Liver (tissue), 9 donors: Measurements from ENCODE around the gene RASGRF2. TPM values are rescaled to one million over a fixed set of nuclear protein-coding genes. Genes with fewer than 3 reads are reported as not detected.

Experiments
- DNase-seq: peaks from one replicate; pipeline ENCODE4 v3.0.0-alpha.2; 2017; ENCODE audit warnings: low spot score
- H3K27ac ChIP-seq, 2 donors: one replicate each; pipeline ENCODE4 v1.7.0; 2013; ENCODE audit warnings: inconsistent platforms in 2 of 2, low read length in 2 of 2, control low read depth in 1 of 2, low read depth in 1 of 2, mild to moderate bottlenecking in 1 of 2
- H3K27me3 ChIP-seq, 4 donors: one replicate each; pipeline versions ENCODE4 v1.6.1 to v1.7.0; 2013; ENCODE audit warnings: low read length in 3 of 4, inconsistent platforms in 1 of 4, mild to moderate bottlenecking in 1 of 4, moderate library complexity in 1 of 4; ENCODE audit not compliant: control insufficient read depth in 4 of 4, insufficient read depth in 4 of 4
- H3K36me3 ChIP-seq, 4 donors: one replicate each; pipeline versions ENCODE4 v1.6.1 to v1.7.0; 2013; ENCODE audit warnings: low read length in 3 of 4, mild to moderate bottlenecking in 3 of 4, low read depth in 1 of 4, moderate library complexity in 1 of 4; ENCODE audit not compliant: control insufficient read depth in 4 of 4, insufficient read depth in 3 of 4
- H3K4me1 ChIP-seq, 4 donors: one replicate each; pipeline versions ENCODE4 v1.6.1 to v1.7.0; 2013; ENCODE audit warnings: low read length in 3 of 4, mild to moderate bottlenecking in 3 of 4, moderate library complexity in 1 of 4; ENCODE audit not compliant: control insufficient read depth in 4 of 4, insufficient read depth in 4 of 4
- H3K4me3 ChIP-seq, 3 donors: one replicate each; pipeline versions ENCODE4 v1.6.1 to v1.7.0; 2013; ENCODE audit warnings: low read length in 3 of 3, control low read depth in 1 of 3, low read depth in 1 of 3, mild to moderate bottlenecking in 1 of 3
- H3K9ac ChIP-seq, 2 donors: one replicate each; pipeline ENCODE4 v1.7.0; 2013; ENCODE audit warnings: low read length in 2 of 2, mild to moderate bottlenecking in 2 of 2, moderate library complexity in 2 of 2, control low read depth in 1 of 2, low read depth in 1 of 2
- H3K9me3 ChIP-seq, 4 donors: one replicate each; pipeline versions ENCODE4 v1.6.1 to v1.7.0; 2013; ENCODE audit warnings: low read length in 3 of 4; ENCODE audit not compliant: control insufficient read depth in 4 of 4
- ATF3 ChIP-seq: IDR thresholded peaks from 2 replicates; pipeline ENCODE4 v1.6.1; 2016; ENCODE audit warnings: antibody characterized with exemption
- FOXA1 ChIP-seq: IDR thresholded peaks from 2 replicates; pipeline ENCODE4 v1.6.1; 2016; ENCODE audit warnings: antibody characterized with exemption
- FOXA2 ChIP-seq: IDR thresholded peaks from 2 replicates; pipeline ENCODE4 v1.6.1; 2016; ENCODE audit warnings: antibody characterized with exemption
- GABPA ChIP-seq, 2 donors: IDR thresholded peaks in 1 of 2; conservative IDR thresholded peaks in 1 of 2; 2 replicates each; pipeline ENCODE4 v1.6.1; 2016; ENCODE audit warnings: antibody characterized with exemption in 2 of 2, mild to moderate bottlenecking in 1 of 2, moderate library complexity in 1 of 2
- HNF4A ChIP-seq, 2 donors: conservative IDR thresholded peaks; 2 replicates each; pipeline ENCODE4 v1.6.1; 2016; ENCODE audit warnings: antibody characterized with exemption in 2 of 2, mild to moderate bottlenecking in 2 of 2
- JUND ChIP-seq, 2 donors: IDR thresholded peaks; 2 replicates each; pipeline ENCODE4 v1.6.1; 2016; ENCODE audit warnings: antibody characterized with exemption in 2 of 2
- NR2F2 ChIP-seq: IDR thresholded peaks from 2 replicates; pipeline ENCODE4 v1.6.1; 2016; ENCODE audit warnings: antibody characterized with exemption
- RAD21 ChIP-seq, 2 donors: IDR thresholded peaks; 2 replicates each; pipeline ENCODE4 v1.6.1; 2016; ENCODE audit warnings: antibody characterized with exemption in 2 of 2, mild to moderate bottlenecking in 2 of 2
- REST ChIP-seq: IDR thresholded peaks from 2 replicates; pipeline ENCODE4 v1.6.1; 2016; ENCODE audit warnings: antibody characterized with exemption, mild to moderate bottlenecking
- RXRA ChIP-seq, 2 donors: IDR thresholded peaks; 2 replicates each; pipeline ENCODE4 v1.6.1; 2017 to 2018; ENCODE audit warnings: antibody characterized with exemption in 2 of 2, mild to moderate bottlenecking in 1 of 2
- SP1 ChIP-seq: IDR thresholded peaks from 2 replicates; pipeline ENCODE4 v1.6.1; 2018; ENCODE audit warnings: antibody characterized with exemption, mild to moderate bottlenecking
- TAF1 ChIP-seq: conservative IDR thresholded peaks from 2 replicates; pipeline ENCODE4 v1.6.1; 2016; ENCODE audit warnings: antibody characterized with exemption, mild to moderate bottlenecking
- YY1 ChIP-seq: IDR thresholded peaks from 2 replicates; pipeline ENCODE4 v1.6.1; 2016; ENCODE audit warnings: antibody characterized with exemption, mild to moderate bottlenecking
- ZBTB33 ChIP-seq: IDR thresholded peaks from 2 replicates; pipeline ENCODE4 v1.6.1; 2016; ENCODE audit warnings: antibody characterized with exemption
- WGBS: extraction: QIAGEN DNeasy Blood & Tissue Kit; methylation state at CpG from one replicate; pipeline ENCODE4 v1.1.7; 2013; 5-methylcytosine and 5-hydroxymethylcytosine counted together
- polyA plus RNA-seq, 2 donors: library from polyadenylated mRNA; stranded (reverse) in 1 of 2; unstranded in 1 of 2; fragments of 200-250 nt in 1 of 2; fragments of >200 nt in 1 of 2; fragmentation: Nextera tagmentation in 1 of 2; extraction: Ambion mirVana in 1 of 2; gene quantifications; one replicate each; pipeline versions ENCODE4 v1.2.1 to v1.2.3, GENCODE V29; 2013 to 2015
- total RNA-seq, 2 donors: library from RNA; depleted of rRNA; stranded (reverse); fragments of >200 nt; gene quantifications; one replicate each; pipeline ENCODE4 v1.2.3, GENCODE V29; 2014
- TF ChIP-seq, protein P1 (sequence below): fragments of 150-350 bp; IDR thresholded peaks from 2 replicates; pipeline ENCODE4 v1.5.1; 2017; ENCODE audit warnings: improper control_type of control experiment, low read depth, low read length; ENCODE audit not compliant: missing input control
- donor health status: healthy.
- donor health status: healthy.
- donor health status: healthy.
- donor health status: healthy.
- donor health status: healthy.

The RASGRF2 gene
- total and polyA plus RNA-seq, 4 donors, result 0.12 to 3.3 (median 0.23) TPM

- Histone ChIP-seq H3K36me3 (no peaks in the 10 kb centered on the region), H3K4me1 (no peaks in the 10 kb centered on the region), H3K9ac (no peak overlapping the region), H3K9me3 (no peaks in the 10 kb centered on the region), H3K4me3 (no peak overlapping the region), H3K27ac (no peak overlapping the region), H3K27me3 (no peaks in the 10 kb centered on the region)
- no peak for DNase-seq
- TF ChIP-seq REST, result no peak
- TF ChIP-seq ATF3, result no peak
- no peak for TF ChIP-seq GABPA (IDR thresholded peaks at IDR 0.05 in 1 of 2, conservative IDR thresholded peaks at IDR 0.05 in 1 of 2)
- TF ChIP-seq YY1, result no peak
- no peak for TF ChIP-seq FOXA2
- no peak for TF ChIP-seq TAF1
- no peak for TF ChIP-seq FOXA1
- TF ChIP-seq HNF4A (conservative IDR thresholded peaks at IDR 0.05), result no peak
- no peak for TF ChIP-seq ZBTB33
- TF ChIP-seq SP1, result no peak
- no peak for TF ChIP-seq RAD21 (IDR thresholded peaks at IDR 0.05)
- TF ChIP-seq, protein P1, sequence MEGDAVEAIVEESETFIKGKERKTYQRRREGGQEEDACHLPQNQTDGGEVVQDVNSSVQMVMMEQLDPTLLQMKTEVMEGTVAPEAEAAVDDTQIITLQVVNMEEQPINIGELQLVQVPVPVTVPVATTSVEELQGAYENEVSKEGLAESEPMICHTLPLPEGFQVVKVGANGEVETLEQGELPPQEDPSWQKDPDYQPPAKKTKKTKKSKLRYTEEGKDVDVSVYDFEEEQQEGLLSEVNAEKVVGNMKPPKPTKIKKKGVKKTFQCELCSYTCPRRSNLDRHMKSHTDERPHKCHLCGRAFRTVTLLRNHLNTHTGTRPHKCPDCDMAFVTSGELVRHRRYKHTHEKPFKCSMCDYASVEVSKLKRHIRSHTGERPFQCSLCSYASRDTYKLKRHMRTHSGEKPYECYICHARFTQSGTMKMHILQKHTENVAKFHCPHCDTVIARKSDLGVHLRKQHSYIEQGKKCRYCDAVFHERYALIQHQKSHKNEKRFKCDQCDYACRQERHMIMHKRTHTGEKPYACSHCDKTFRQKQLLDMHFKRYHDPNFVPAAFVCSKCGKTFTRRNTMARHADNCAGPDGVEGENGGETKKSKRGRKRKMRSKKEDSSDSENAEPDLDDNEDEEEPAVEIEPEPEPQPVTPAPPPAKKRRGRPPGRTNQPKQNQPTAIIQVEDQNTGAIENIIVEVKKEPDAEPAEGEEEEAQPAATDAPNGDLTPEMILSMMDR, result no peak
- no peak for TF ChIP-seq NR2F2
- TF ChIP-seq RXRA (IDR thresholded peaks at IDR 0.05), result no peak
- WGBS, result 90% methylated on average over 11 of the region's 11 CpGs
Observed at GRCh38 chr5:81183811-81184748, 223.9 kb downstream of the RASGRF2 start.

DNA sequence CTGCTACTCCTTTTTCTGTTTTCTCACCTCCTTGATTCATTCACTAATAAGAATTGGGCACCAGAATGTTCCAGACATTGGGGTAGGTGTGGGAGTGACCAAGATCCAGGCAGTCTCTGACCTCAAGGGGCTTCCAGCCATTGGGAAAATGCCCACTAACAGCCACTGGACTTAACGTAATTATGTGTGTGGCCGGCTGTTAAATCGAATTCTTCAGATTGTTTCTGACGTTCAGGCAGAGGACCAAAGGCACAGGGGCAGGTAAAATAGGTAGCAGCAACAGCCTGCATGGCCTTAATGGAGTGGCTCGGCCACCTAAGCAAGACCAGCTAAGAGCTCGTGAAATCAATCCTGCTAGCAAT lies 224.6 kb downstream of the RASGRF2 start:
- Histone ChIP-seq H3K27ac (no peak overlapping the region), H3K9ac (no peak overlapping the region), H3K4me1 (no peaks in the 10 kb centered on the region), H3K36me3 (no peaks in the 10 kb centered on the region), H3K27me3 (no peaks in the 10 kb centered on the region), H3K4me3 (no peak overlapping the region), H3K9me3 (no peaks in the 10 kb centered on the region)
- WGBS, result 91% methylated on average over 6 of the region's 6 CpGs
- no peak for TF ChIP-seq YY1
- no peak for TF ChIP-seq JUND (IDR thresholded peaks at IDR 0.05)
- no peak for DNase-seq
